WTC11 (cell line): Measurements from ENCODE around the gene TBC1D22A. TPM values are rescaled to one million over a fixed set of nuclear protein-coding genes. Genes with fewer than 3 reads are reported as not detected.

Experiments
- ATAC-seq: fragments of 200-7000 bp; cut with Tn5 transposase; 2 replicates; pipeline ENCODE4 v1.10.0; 2021; ENCODE audit warnings: mild to moderate bottlenecking, moderate library complexity
- CTCF ChIA-PET: fragments of 300-600 bp; sonication (Branson Sonifier 250); formaldehyde crosslinking; loops from one replicate; lab custom pipeline; 2021; ENCODE audit warnings: antibody characterized with exemption; lab: Charles Lee
- POLR2A ChIA-PET: fragments of 350-600 bp; sonication (Branson Sonifier 250); formaldehyde crosslinking; loops from one replicate; lab custom pipeline; 2021; ENCODE audit warnings: antibody characterized with exemption; lab: Charles Lee
- DNase-seq: peaks from one replicate; pipeline ENCODE4 v3.0.0; 2021; ENCODE audit warnings: low spot score
- H3K27ac Mint-ChIP-seq: 2 replicates; pipeline ENCODE4 v1.8.0; 2021; ENCODE audit warnings: mixed read lengths
- H3K27me3 Mint-ChIP-seq: 2 replicates; pipeline ENCODE4 v1.8.0; 2021; ENCODE audit warnings: low read depth, mild to moderate bottlenecking, moderate library complexity, mixed read lengths
- H3K36me3 Mint-ChIP-seq: 2 replicates; pipeline ENCODE4 v1.8.0; 2021; ENCODE audit warnings: mixed read lengths
- H3K4me1 Mint-ChIP-seq: 2 replicates; pipeline ENCODE4 v1.8.0; 2022; ENCODE audit warnings: mixed read lengths
- H3K4me3 Mint-ChIP-seq: 2 replicates; pipeline ENCODE4 v1.8.0; 2021; ENCODE audit warnings: mild to moderate bottlenecking, moderate library complexity, mixed read lengths
- H3K9me3 Mint-ChIP-seq: 2 replicates; pipeline ENCODE4 v1.8.0; 2021; ENCODE audit warnings: mixed read lengths
- CBFB ChIP-seq: sonication (generic); formaldehyde crosslinking; IDR thresholded peaks from 2 replicates; pipeline ENCODE4 v1.8.1; 2022; ENCODE audit warnings: mild to moderate bottlenecking, low read depth, missing genetic modification reagents
- CREM ChIP-seq: sonication (generic); formaldehyde crosslinking; IDR thresholded peaks from 2 replicates; pipeline ENCODE4 v1.8.1; 2022; ENCODE audit warnings: mild to moderate bottlenecking, missing genetic modification reagents, moderate library complexity
- ESRRA ChIP-seq: sonication (generic); formaldehyde crosslinking; IDR thresholded peaks from 2 replicates; pipeline ENCODE4 v1.8.1; 2022; ENCODE audit warnings: mild to moderate bottlenecking, missing genetic modification reagents, borderline replicate concordance
- GRHL2 ChIP-seq: fragments of 250-450 bp; sonication (Bioruptor Pico); IDR thresholded peaks from 2 replicates; pipeline ENCODE4 v1.8.0; 2022; ENCODE audit warnings: mild to moderate bottlenecking, moderate library complexity; ENCODE audit not compliant: insufficient replicate concordance, severe bottlenecking
- HMGA2 ChIP-seq: fragments of 250-450 bp; sonication (Bioruptor Pico); IDR thresholded peaks from 2 replicates; pipeline ENCODE4 v1.4.0; 2021; ENCODE audit warnings: mild to moderate bottlenecking, moderate library complexity
- RORB ChIP-seq: fragments of 250-450 bp; sonication (Bioruptor Pico); IDR thresholded peaks from 2 replicates; pipeline ENCODE4 v1.9.0; 2021; ENCODE audit warnings: mild to moderate bottlenecking
- ZNF317 ChIP-seq: sonication (generic); formaldehyde crosslinking; IDR thresholded peaks from 2 replicates; pipeline ENCODE4 v1.8.1; 2023; ENCODE audit warnings: low read depth, mild to moderate bottlenecking, moderate library complexity, missing genetic modification reagents, borderline replicate concordance
- total RNA-seq: library from RNA; stranded (reverse); gene quantifications from 3 replicates; pipeline ENCODE4 v1.2.3, GENCODE V29; 2021
- TF ChIP-seq, protein P1 (sequence below): sonication (generic); formaldehyde crosslinking; IDR thresholded peaks from 2 replicates; pipeline ENCODE4 v1.8.1; 2023; ENCODE audit warnings: mild to moderate bottlenecking, missing genetic modification reagents
- TF ChIP-seq, protein P2 (sequence below): fragments of 250-450 bp; sonication (Bioruptor Pico); IDR thresholded peaks from 2 replicates; pipeline ENCODE4 v2.1.2; 2022; ENCODE audit warnings: mild to moderate bottlenecking, moderate library complexity
- TF ChIP-seq, protein P3 (sequence below): sonication (generic); formaldehyde crosslinking; conservative IDR thresholded peaks from 2 replicates; pipeline ENCODE4 v1.8.1; 2023; ENCODE audit warnings: mild to moderate bottlenecking, low read depth, missing genetic modification reagents, moderate library complexity
- TF ChIP-seq, protein P4 (sequence below): sonication (generic); formaldehyde crosslinking; IDR thresholded peaks from 2 replicates; pipeline ENCODE4 v1.8.0; 2022; ENCODE audit warnings: mild to moderate bottlenecking, missing genetic modification reagents
- TF ChIP-seq, protein P5 (sequence below): sonication (generic); formaldehyde crosslinking; IDR thresholded peaks from 2 replicates; pipeline ENCODE4 v1.8.1; 2022; ENCODE audit warnings: mild to moderate bottlenecking, moderate library complexity, missing genetic modification reagents
- TF ChIP-seq, protein P6 (sequence below): sonication (generic); formaldehyde crosslinking; IDR thresholded peaks from 2 replicates; pipeline ENCODE4 v1.8.0; 2022; ENCODE audit warnings: mild to moderate bottlenecking, missing genetic modification reagents

TBC1D22A gene
- total RNA-seq, 1 experiment from 2014 or later = 18.1 TPM

DNA sequence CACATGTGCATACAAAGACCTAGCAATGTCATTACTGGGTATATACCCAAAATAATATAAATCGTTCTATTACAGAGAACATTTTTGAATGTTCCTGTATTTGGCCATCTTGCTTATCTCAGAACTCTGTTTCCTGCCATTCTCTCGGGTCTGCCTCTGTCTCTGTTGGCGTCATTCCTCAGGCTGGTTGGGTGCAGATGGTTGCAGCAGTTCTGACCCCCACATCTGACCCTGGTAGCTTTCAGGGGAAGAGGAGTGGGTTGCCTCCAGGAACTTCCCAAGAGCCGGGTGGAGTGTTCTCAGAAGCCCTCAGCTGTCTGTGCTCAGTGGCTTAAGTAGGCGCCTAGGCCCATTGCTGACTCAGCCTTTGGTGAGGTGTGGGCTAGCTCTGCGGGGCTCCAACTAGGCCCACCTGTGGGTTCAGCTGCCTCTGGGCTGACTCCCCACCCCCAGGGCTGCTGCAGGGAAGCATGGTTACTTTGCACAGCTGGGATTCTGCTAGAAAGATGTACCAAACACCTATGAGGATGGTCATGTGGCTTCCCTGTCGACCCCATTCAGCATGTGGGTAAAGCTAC lies 114.0 kb downstream of the TBC1D22A start (continued):
- TF ChIP-seq, protein P1, sequence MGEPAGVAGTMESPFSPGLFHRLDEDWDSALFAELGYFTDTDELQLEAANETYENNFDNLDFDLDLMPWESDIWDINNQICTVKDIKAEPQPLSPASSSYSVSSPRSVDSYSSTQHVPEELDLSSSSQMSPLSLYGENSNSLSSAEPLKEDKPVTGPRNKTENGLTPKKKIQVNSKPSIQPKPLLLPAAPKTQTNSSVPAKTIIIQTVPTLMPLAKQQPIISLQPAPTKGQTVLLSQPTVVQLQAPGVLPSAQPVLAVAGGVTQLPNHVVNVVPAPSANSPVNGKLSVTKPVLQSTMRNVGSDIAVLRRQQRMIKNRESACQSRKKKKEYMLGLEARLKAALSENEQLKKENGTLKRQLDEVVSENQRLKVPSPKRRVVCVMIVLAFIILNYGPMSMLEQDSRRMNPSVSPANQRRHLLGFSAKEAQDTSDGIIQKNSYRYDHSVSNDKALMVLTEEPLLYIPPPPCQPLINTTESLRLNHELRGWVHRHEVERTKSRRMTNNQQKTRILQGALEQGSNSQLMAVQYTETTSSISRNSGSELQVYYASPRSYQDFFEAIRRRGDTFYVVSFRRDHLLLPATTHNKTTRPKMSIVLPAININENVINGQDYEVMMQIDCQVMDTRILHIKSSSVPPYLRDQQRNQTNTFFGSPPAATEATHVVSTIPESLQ (CRISPR knock-in tag) = no peak
- TF ChIP-seq GRHL2 = no peak

DNA sequence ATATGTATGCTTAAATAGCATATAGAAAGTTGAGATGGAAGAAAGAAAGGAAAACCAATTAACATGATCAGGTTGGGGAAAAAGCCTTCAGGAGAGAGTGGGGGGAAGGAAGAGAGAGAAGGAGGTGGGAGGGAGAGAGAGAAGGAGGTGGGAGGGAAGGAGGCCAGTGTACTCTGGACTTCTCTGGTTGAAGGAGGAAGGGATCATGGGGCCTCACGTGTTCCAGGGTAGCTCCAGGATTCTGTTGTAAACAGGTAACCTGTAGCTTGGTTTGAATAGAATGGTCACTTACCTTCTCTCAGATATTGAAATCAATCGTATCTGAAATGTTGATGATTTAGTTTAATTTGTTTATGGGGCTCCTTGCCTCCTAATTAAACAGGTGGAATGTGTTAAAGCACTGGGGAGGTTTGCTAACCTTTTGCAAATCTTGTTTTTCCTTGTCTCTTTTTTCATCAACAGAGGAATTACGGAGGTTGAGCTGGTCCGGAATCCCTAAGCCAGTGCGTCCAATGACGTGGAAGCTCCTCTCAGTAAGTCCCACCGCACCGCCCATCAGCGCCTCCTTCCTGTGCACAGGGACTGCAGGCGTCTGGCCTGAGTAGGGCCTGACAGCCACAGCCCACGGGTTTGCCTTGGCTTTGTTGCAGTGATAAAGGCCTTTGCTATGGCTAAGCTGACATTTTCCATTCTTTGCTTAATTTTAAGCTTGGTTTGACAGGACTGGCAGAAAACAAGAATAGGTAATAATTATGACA lies 115.9 kb downstream of the TBC1D22A start:
- ChIA-PET CTCF (interaction anchor here (0.7 to 1.2 kb wide), 3 partner anchors 45 to 75 kb away, joined by 3 to 6 read pairs (median 5); no protein-coding TSS in a partner anchor), POLR2A (interaction anchor here (1.0 kb wide), 1 partner anchor 14 kb away, joined by 3 read pairs; no protein-coding TSS in a partner anchor)
- Mint-ChIP-seq H3K9me3 (peaks cover 8% of the 10 kb centered on the region), H3K36me3 (peaks cover 10% of the 10 kb centered on the region; the same call in 1 of the 2 replicates), H3K27ac (peak overlapping the region; percentile 83), H3K27me3 (no peaks in the 10 kb centered on the region), H3K4me1 (peaks cover 5% of the 10 kb centered on the region; the same call in 1 of the 2 replicates), H3K4me3 (no peak overlapping the region)
- peak; percentile 89 for ATAC-seq
- TF ChIP-seq, protein P2, sequence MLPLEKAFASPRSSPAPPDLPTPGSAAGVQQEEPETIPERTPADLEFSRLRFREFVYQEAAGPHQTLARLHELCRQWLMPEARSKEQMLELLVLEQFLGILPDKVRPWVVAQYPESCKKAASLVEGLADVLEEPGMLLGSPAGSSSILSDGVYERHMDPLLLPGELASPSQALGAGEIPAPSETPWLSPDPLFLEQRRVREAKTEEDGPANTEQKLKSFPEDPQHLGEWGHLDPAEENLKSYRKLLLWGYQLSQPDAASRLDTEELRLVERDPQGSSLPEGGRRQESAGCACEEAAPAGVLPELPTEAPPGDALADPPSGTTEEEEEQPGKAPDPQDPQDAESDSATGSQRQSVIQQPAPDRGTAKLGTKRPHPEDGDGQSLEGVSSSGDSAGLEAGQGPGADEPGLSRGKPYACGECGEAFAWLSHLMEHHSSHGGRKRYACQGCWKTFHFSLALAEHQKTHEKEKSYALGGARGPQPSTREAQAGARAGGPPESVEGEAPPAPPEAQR (CRISPR knock-in tag) = no peak
- no peak for TF ChIP-seq ESRRA
- TF ChIP-seq, protein P3, sequence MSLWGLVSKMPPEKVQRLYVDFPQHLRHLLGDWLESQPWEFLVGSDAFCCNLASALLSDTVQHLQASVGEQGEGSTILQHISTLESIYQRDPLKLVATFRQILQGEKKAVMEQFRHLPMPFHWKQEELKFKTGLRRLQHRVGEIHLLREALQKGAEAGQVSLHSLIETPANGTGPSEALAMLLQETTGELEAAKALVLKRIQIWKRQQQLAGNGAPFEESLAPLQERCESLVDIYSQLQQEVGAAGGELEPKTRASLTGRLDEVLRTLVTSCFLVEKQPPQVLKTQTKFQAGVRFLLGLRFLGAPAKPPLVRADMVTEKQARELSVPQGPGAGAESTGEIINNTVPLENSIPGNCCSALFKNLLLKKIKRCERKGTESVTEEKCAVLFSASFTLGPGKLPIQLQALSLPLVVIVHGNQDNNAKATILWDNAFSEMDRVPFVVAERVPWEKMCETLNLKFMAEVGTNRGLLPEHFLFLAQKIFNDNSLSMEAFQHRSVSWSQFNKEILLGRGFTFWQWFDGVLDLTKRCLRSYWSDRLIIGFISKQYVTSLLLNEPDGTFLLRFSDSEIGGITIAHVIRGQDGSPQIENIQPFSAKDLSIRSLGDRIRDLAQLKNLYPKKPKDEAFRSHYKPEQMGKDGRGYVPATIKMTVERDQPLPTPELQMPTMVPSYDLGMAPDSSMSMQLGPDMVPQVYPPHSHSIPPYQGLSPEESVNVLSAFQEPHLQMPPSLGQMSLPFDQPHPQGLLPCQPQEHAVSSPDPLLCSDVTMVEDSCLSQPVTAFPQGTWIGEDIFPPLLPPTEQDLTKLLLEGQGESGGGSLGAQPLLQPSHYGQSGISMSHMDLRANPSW (CRISPR knock-in tag) = no peak
- TF ChIP-seq, protein P4, sequence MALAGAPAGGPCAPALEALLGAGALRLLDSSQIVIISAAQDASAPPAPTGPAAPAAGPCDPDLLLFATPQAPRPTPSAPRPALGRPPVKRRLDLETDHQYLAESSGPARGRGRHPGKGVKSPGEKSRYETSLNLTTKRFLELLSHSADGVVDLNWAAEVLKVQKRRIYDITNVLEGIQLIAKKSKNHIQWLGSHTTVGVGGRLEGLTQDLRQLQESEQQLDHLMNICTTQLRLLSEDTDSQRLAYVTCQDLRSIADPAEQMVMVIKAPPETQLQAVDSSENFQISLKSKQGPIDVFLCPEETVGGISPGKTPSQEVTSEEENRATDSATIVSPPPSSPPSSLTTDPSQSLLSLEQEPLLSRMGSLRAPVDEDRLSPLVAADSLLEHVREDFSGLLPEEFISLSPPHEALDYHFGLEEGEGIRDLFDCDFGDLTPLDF (CRISPR knock-in tag) = no peak
- TF ChIP-seq, protein P5, sequence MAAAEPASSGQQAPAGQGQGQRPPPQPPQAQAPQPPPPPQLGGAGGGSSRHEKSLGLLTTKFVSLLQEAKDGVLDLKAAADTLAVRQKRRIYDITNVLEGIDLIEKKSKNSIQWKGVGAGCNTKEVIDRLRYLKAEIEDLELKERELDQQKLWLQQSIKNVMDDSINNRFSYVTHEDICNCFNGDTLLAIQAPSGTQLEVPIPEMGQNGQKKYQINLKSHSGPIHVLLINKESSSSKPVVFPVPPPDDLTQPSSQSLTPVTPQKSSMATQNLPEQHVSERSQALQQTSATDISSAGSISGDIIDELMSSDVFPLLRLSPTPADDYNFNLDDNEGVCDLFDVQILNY (CRISPR knock-in tag) = no peak
- TF ChIP-seq, protein P6, sequence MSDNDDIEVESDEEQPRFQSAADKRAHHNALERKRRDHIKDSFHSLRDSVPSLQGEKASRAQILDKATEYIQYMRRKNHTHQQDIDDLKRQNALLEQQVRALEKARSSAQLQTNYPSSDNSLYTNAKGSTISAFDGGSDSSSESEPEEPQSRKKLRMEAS (CRISPR knock-in tag) = no peak
- peak; percentile 48 for DNase-seq

DNA sequence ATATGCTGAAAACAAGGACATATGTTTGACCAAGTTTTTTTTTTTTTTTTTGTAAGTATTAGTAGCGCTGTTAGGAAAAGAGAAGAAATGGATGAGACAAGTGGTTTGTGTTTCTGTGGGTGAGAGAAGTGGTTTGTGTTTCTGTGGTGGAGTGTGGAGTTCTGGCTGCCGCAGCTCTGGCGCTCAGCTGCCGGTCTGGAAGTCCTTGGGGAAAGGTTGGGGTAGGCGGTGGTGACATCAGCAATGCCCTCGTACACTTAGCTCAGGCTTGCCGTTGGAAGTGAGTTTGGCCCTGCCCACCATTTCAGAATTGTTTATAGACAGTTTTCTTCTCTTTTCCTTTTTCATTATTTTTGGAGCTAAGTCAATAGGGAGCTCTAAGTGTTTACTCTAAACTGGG lies 116.6 kb downstream of the TBC1D22A start:
- no peak overlapping the region for H3K4me3 Mint-ChIP-seq
- CTCF ChIA-PET = interaction anchor here (0.7 to 1.2 kb wide), 2 partner anchors 46 to 52 kb away, joined by 3 to 6 read pairs; no protein-coding TSS in a partner anchor
- no peak for TF ChIP-seq RORB (CRISPR knock-in tag)
- TF ChIP-seq CBFB (CRISPR knock-in tag) = no peak
- TF ChIP-seq ZNF317 (CRISPR knock-in tag) = no peak
- TF ChIP-seq CREM = no peak
- no peak for TF ChIP-seq HMGA2
- H3K36me3 Mint-ChIP-seq = peaks cover 10% of the 10 kb centered on the region; the same call in 1 of the 2 replicates
- DNase-seq = no peak
- H3K27me3 Mint-ChIP-seq = no peaks in the 10 kb centered on the region
- no peak overlapping the region for H3K27ac Mint-ChIP-seq
- ATAC-seq = no peak
- POLR2A ChIA-PET = no interaction called here
- H3K9me3 Mint-ChIP-seq = peaks cover 7% of the 10 kb centered on the region
- peaks cover 9% of the 10 kb centered on the region; the same call in 1 of the 2 replicates for H3K4me1 Mint-ChIP-seq
